Measurements from ENCODE around the gene RIC1.

- TF ChIP-seq POLR2AphosphoS5 (IDR thresholded peaks at IDR 0.05; ENCODE audit: low read depth) (no peak), CTCF (IDR thresholded peaks at IDR 0.05; ENCODE audit: insufficient read depth, low read length) (no peak), REST (IDR thresholded peaks at IDR 0.05; ENCODE audit: insufficient replicate concordance, low read depth) (no peak)
These were observed 163.0 kb downstream of the RIC1 start for GRCh38 chr9:5791870-5792269.

Data from HL-60 (cell line).